Measurements from ENCODE around the gene IFNA2. TPM values are rescaled to one million over a fixed set of nuclear protein-coding genes. Genes with fewer than 3 reads are reported as not detected.
"Not testable (repeated sequence)": the region's sequence is repeated elsewhere in the genome, so short reads cannot be mapped to it uniquely, and the experiment has no call there.

IFNA2 gene
- total RNA-seq, result not detected in 2 replicates

DNA sequence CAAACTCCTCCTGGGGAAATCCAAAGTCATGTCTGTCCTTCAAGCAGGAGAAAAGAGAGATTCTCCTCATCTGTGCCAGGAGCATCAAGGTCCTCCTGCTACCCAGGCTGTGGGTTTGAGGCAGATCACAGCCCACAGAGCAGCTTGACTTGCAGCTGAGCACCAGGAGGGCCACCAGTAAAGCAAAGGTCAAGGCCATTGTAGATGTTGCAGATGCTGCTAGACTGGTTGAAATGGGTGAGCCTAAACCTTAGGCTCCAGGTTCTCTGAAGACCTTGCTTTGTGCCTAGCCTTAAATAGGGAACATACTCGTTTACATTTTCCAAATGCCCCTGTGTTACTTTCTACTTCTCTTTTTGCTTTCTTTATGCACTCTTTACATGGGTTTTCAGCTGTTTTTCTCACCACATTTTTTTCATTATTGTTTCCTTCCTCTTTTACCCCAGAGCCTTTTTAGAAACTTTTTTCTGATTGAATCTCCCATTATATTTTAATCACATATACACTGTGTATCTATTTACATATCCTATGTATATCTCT, at the start of gene IFNA2:
IFNA2 (minus strand) TSS at position 268 of the 540 bp plus-strand sequence; CDS start at position 199, 69 bp downstream.
- no peak for TF ChIP-seq CTCF (conservative IDR thresholded peaks at IDR 0.05; ENCODE audit: low read depth, low read length)
- DNase-seq (ENCODE audit: low read depth), result no peak
- no peak within 1 kb of the TSS for H3K4me3 ChIP-seq (ENCODE audit: low read depth, low read length)

DNA sequence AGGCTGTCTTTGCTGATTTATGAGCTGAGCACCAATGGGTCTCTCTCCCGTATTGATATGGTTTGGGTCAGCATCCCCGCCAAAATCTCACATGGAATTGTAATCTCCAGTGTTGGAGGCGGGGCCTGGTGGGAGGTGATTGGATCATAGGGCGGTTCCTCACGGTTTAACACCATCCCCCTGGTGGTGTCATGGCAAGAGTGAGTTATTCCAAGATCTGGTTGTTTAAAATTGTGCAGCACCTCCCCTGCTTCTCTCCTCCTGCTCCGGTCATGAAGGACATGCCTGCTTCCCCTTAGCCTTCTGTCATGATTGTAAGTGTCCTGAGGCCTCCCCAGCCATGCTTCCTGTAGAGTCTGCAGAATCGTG, 49.8 kb upstream of the IFNA2 start:
- DNase-seq (ENCODE audit: low read depth); H3K4me3 ChIP-seq (ENCODE audit: low read depth, low read length): not testable (repeated sequence)

- peak; percentile 63 for TF ChIP-seq CTCF (conservative IDR thresholded peaks at IDR 0.05; ENCODE audit: low read depth, low read length)
- no peak for DNase-seq (ENCODE audit: low read depth)
- H3K4me3 ChIP-seq (ENCODE audit: low read depth, low read length), result no peak overlapping the region
Observed at GRCh38 chr9:21434202-21435014, 49.2 kb upstream of the IFNA2 start.

DNA sequence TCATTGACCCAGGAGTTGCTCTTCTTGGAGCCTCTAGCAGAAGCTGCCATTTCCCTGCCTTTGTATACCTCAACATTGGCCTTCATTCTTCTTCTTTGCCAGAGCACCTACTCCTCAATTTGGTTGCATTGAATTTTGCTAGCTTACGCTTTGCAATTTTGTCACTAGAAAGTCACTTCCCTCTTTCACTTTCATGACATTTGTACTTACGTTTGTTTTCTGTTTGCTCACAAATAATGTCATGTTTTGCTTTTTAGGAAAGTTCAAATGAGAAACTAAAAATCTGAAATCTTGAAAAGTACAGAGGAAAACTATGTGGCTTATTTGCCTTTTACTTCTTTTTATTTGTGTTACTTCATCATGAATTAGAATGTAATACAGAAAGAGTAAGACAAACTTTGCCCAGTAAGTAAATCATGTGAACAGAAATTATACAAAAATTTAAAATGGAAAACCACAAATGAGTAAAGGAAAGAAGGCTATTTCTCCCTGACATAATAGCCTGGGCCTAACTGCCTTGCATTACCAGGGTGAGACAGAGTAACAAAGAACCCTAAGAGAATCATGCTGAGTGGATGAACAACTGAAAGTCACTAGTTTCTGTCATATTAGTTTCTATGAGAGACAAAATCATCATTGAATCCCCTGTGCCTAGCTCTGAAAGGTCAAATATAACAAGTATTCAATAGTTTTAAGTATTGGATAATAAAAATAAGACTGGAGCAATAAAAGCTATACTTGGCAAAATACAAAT, 47.7 kb upstream of the IFNA2 start:
- no peak overlapping the region for H3K4me3 ChIP-seq (ENCODE audit: low read depth, low read length)
- no peak for TF ChIP-seq CTCF (conservative IDR thresholded peaks at IDR 0.05; ENCODE audit: low read depth, low read length)
- no peak for DNase-seq (ENCODE audit: low read depth)

DNA sequence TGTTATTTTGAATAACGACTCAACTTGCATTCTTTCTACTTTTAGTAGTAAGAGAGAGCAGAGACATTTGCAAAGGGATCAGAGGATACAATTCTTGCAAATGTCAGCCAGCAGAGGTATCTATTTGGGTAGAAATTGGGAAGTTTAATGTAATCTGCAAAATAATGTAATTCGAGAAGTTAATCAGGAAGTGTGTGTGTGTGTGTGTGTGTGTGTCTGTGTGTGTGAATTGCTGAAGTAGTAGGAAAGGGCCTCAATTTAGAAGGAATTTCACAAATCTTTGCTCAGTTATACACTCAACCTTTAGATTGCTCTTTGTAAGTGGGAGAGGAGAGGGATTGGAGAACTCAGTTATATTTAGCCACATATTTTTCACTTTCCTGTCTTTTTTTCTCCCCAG, 44.0 kb upstream of the IFNA2 start:
- no peak for DNase-seq (ENCODE audit: low read depth)
- no peak for TF ChIP-seq CTCF (conservative IDR thresholded peaks at IDR 0.05; ENCODE audit: low read depth, low read length)
- H3K4me3 ChIP-seq (ENCODE audit: low read depth, low read length), result no peak overlapping the region

DNA sequence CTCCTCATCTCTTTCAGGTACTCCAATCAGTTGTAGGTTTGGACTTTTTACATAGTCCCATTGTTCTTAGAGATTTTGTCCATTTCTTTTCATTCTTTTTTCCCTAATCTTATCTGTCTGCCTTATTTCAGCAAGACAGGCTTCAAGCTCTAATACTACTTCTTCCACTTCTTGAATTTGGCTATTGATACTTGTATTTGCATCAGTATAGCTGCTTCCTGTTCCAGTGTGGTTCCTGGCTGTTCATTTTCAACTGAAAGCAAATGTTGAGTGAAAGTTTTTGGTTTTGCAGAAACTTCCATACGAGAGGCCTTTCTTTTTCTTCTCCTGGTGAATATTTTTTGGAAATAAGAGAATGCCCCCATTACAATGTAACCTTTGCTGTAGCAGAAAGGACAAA, 43.0 kb upstream of the IFNA2 start:
- no peak overlapping the region for H3K4me3 ChIP-seq (ENCODE audit: low read depth, low read length)
- TF ChIP-seq CTCF (conservative IDR thresholded peaks at IDR 0.05; ENCODE audit: low read depth, low read length), result no peak
- no peak for DNase-seq (ENCODE audit: low read depth)

DNA sequence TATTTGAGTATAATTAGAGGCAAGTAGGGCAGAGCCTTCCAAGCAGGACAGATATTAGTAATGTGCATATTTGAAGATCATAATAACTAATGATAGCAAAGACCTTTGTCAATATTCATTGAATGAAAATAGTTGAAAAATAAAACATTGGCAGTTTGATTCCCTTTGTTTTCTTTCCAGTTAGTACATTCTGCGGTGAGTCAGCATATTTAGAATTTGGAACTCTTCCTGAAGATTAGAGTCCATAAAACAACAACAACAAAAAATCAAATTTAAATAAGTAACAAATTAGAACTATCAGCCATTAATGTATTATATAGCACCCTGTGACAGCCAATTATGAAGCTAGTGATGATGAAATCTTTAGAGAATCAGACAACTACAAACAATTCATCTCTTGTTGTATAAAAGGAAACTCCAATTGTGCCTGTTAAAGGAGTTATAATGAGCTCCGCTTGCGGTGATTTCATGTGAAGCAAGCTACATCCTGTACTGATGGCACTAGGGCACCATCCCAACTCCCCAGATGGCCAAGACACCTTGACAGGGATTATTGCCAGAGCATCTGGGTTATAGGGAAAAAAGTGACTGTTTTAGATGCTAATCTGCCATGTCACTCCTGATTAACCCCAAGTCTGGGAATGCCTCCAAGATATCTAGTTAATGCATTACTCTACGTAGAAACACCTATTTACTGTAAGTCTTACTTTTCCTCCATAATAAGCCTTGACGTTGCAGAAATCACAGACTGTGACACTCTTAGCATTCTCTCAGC, 30.5 kb upstream of the IFNA2 start:
- DNase-seq (ENCODE audit: low read depth), result peak; percentile 65
- H3K4me3 ChIP-seq (ENCODE audit: low read depth, low read length), result no peak overlapping the region
- TF ChIP-seq CTCF (conservative IDR thresholded peaks at IDR 0.05; ENCODE audit: low read depth, low read length), result no peak
